Left lobe of liver (tissue), 2 donors: ENCODE measurements around the gene JUN. TPM values are rescaled to one million over a fixed set of nuclear protein-coding genes. Genes with fewer than 3 reads are reported as not detected.
"Not testable (repeated sequence)": the region's sequence is repeated elsewhere in the genome, so short reads cannot be mapped to it uniquely, and the experiment has no call there.

Experiments
- ATAC-seq: fragments of 200-7000 bp; cut with Tn5 transposase; one replicate; pipeline ENCODE4 v1.9.1; 2020; ENCODE audit warnings: mild to moderate bottlenecking, moderate library complexity
- DNase-seq: peaks from one replicate; pipeline ENCODE4 v3.0.0-alpha.2; 2020; ENCODE audit warnings: low spot score
- total RNA-seq: library from RNA; stranded (reverse); gene quantifications from one replicate; pipeline ENCODE4 v1.2.1, GENCODE V29; 2021
- donor health status: DM: no; HTN: no; CAD: no; lungs with moderate emphysema.
- donor health status: DM: no; HTN: yes; CAD: no.

Gene JUN
- total RNA-seq, 1 donor from 2014 or later, result 12.4 TPM

- no peak for DNase-seq
- ATAC-seq, result peak; percentile 47
These were observed 25.6 kb upstream of the JUN start for GRCh38 chr1:58809325-58810010.

- no peak for ATAC-seq
- no peak for DNase-seq
These were observed 24.2 kb upstream of the JUN start for GRCh38 chr1:58808077-58808476.

- no peak for DNase-seq
These were observed 22.1 kb upstream of the JUN start for GRCh38 chr1:58805716-58806571.

GRCh38 chr1:58804853-58805565 lies 21.2 kb upstream of the JUN start:
- ATAC-seq (no peak), DNase-seq (no peak)

More at GRCh38 chr1:58805716-58806571, 22.1 kb upstream of the JUN start:
- no peak for ATAC-seq

- no peak for DNase-seq
- no peak for ATAC-seq
These were observed 20.0 kb upstream of the JUN start for GRCh38 chr1:58803858-58804257.

GRCh38 chr1:58802640-58803399 lies 19.0 kb upstream of the JUN start:
- DNase-seq, result no peak
- peak; percentile 66 for ATAC-seq

GRCh38 chr1:58801286-58801685 lies 17.4 kb upstream of the JUN start:
- DNase-seq, ATAC-seq: not testable (repeated sequence)

GRCh38 chr1:58799650-58800049 lies 15.8 kb upstream of the JUN start:
- DNase-seq, result no peak

GRCh38 chr1:58798910-58799442 lies 15.1 kb upstream of the JUN start:
- ATAC-seq, result no peak
- DNase-seq, result no peak

More at GRCh38 chr1:58799650-58800049, 15.8 kb upstream of the JUN start:
- ATAC-seq, result no peak

GRCh38 chr1:58796416-58796815 lies 12.6 kb upstream of the JUN start:
- ATAC-seq (no peak), DNase-seq (no peak)

- no peak for ATAC-seq
- no peak for DNase-seq
These were observed 10.7 kb upstream of the JUN start for GRCh38 chr1:58794585-58794984.

- ATAC-seq (no peak), DNase-seq (no peak)
These were observed 9.0 kb upstream of the JUN start for GRCh38 chr1:58792846-58793245.

GRCh38 chr1:58791106-58791505 lies 7.3 kb upstream of the JUN start:
- no peak for ATAC-seq

GRCh38 chr1:58789996-58790660 lies 6.3 kb upstream of the JUN start:
- DNase-seq, result no peak
- ATAC-seq, result no peak

More at GRCh38 chr1:58791106-58791505, 7.3 kb upstream of the JUN start:
- DNase-seq, result no peak

GRCh38 chr1:58789322-58789856 lies 5.5 kb upstream of the JUN start:
- no peak for ATAC-seq
- no peak for DNase-seq

- ATAC-seq (no peak), DNase-seq (no peak)
These were observed 4.4 kb upstream of the JUN start for GRCh38 chr1:58788259-58788658.

GRCh38 chr1:58786927-58787245 lies 3.0 kb upstream of the JUN start:
- ATAC-seq (no peak), DNase-seq (no peak)

GRCh38 chr1:58786184-58786926 lies 2.5 kb upstream of the JUN start:
- ATAC-seq (no peak), DNase-seq (no peak)

GRCh38 chr1:58785442-58786058 lies 1.7 kb upstream of the JUN start:
- DNase-seq (peak; percentile 69), ATAC-seq (no peak)
